Naive B cell (primary cell): ENCODE data around the gene SYNPO2. TPM values are rescaled to one million over a fixed set of nuclear protein-coding genes. Genes with fewer than 3 reads are reported as not detected.
"Not testable (repeated sequence)": the region's sequence is repeated elsewhere in the genome, so short reads cannot be mapped to it uniquely, and the experiment has no call there.

ENCODE experiments used
- ATAC-seq, 2 donors: fragments of 150-1000 bp; cut with Tn5 transposase; 2 replicates each; pipeline ENCODE4 v1.10.0; 2021; ENCODE audit warnings: low read depth in 2 of 2, mild to moderate bottlenecking in 2 of 2, moderate library complexity in 2 of 2
- DNase-seq: peaks from one replicate; pipeline ENCODE4 v3.0.0; 2022
- H3K27ac Mint-ChIP-seq, 6 donors: one replicate each; pipeline ENCODE4 v1.8.0; 2020 to 2022; ENCODE audit warnings: mild to moderate bottlenecking in 6 of 6, mixed read lengths in 6 of 6, moderate library complexity in 5 of 6, inconsistent platforms in 2 of 6
- H3K27me3 Mint-ChIP-seq, 3 donors: one replicate each; pipeline ENCODE4 v1.8.0; 2021 to 2022; ENCODE audit warnings: mixed read lengths in 3 of 3, mild to moderate bottlenecking in 1 of 3
- H3K36me3 Mint-ChIP-seq, 2 donors: one replicate each; pipeline ENCODE4 v1.8.0; 2020 to 2022; ENCODE audit warnings: mixed read lengths in 2 of 2, inconsistent platforms in 1 of 2, mild to moderate bottlenecking in 1 of 2
- H3K4me1 Mint-ChIP-seq, 3 donors: one replicate each; pipeline ENCODE4 v1.8.0; 2020 to 2022; ENCODE audit warnings: mixed read lengths in 3 of 3, inconsistent platforms in 1 of 3, mild to moderate bottlenecking in 1 of 3, moderate library complexity in 1 of 3
- H3K4me3 Mint-ChIP-seq, 8 donors: one replicate each; pipeline ENCODE4 v1.8.0; 2020 to 2022; ENCODE audit warnings: mild to moderate bottlenecking in 8 of 8, mixed read lengths in 8 of 8, moderate library complexity in 8 of 8, inconsistent platforms in 2 of 8
- H3K9me3 Mint-ChIP-seq, 7 donors: one replicate each; pipeline ENCODE4 v1.8.0; 2020 to 2022; ENCODE audit warnings: mixed read lengths in 7 of 7, mild to moderate bottlenecking in 5 of 7, inconsistent platforms in 2 of 7, moderate library complexity in 1 of 7
- polyA plus RNA-seq, 6 donors: library from polyadenylated mRNA; unstranded; fragments of 300-500 nt; fragmentation: Illumina TruSeq; gene quantifications; one replicate each; pipeline ENCODE4 v1.2.3, GENCODE V29; 2021; ENCODE audit warnings: low read depth in 6 of 6

SYNPO2 gene
- polyA plus RNA-seq, 6 donors from 2014 or later: 0.05 to 0.24 (median 0.12) TPM; not detected in 2

DNA sequence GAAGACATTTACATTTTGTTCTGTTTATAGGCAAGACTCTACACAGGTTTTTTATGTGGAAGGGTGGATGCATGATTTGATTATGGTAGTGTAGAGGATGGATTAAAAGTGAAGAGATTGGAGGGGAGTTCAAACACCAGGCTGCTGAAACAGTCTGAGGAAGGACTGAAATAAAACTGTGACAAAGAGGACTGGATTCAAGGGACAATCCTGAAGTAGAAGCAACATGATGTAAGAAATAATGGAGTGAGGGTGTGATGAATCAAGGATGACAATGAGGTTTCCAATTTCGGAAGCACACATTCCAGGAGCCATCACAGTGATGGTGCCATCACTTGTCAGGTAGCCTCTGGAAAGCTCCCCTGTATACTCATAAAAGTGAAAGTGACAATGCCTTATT is 103.5 kb downstream of the SYNPO2 start:
- peak overlapping the region in 1 of 8 donors; percentile 69 for H3K4me3 Mint-ChIP-seq
- no peak for ATAC-seq

DNA sequence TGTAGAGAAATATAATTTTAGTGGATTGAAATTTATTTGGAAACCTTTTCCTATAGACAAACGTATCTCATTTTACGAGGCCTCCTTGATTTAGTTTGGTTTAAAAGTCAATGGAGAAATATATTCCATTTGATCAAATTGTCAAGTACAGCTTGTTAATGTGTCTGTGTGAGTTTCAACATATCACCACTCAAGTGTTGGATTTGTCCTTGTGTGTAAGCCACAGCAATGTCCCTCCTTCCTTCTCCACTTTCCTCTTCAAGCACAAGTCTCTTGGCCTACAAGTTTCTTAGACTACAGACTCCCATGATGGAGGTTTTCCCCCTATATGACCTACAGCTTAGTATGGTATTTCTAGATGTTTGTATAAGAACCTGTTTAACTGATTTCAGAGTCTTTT is 104.7 kb downstream of the SYNPO2 start:
- ATAC-seq (no peak), DNase-seq (no peak)
- Mint-ChIP-seq H3K36me3 (no peaks in the 10 kb centered on the region), H3K4me1 (peaks cover 8 to 10% (median 8%) of the 10 kb centered on the region in 3 donors), H3K9me3 (no peaks in the 10 kb centered on the region), H3K4me3 (no peak overlapping the region), H3K27me3 (peaks cover 0 to 12% (median 10%) of the 10 kb centered on the region in 3 donors), H3K27ac (no peak overlapping the region)

More for the DNA sequence above, 103.5 kb downstream of the SYNPO2 start:
- Mint-ChIP-seq H3K9me3 (no peaks in the 10 kb centered on the region), H3K27me3 (peaks cover 0 to 12% (median 5%) of the 10 kb centered on the region in 3 donors), H3K27ac (no peak overlapping the region), H3K4me1 (peaks cover 8 to 10% (median 8%) of the 10 kb centered on the region in 3 donors), H3K36me3 (no peaks in the 10 kb centered on the region)
- no peak for DNase-seq

DNA sequence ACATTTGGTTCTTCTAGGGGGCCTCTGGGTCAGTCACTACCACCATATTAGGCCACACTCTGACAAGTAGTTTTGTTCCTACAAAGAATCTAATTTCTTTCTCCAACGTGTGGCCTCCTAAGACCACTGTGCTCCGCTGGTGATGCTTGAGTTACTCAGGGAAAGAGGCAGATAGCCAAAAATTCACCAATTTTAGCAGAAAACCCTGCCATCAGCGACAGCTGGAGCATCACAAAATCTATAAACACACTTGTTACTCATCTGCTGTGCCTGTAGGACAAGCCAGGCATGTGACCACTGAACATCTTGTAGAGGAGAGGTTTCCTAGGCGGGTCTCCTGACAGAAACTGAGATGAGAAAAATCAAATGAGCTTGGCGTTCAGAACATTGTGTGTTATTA is 105.4 kb downstream of the SYNPO2 start:
- ATAC-seq: no peak
- Mint-ChIP-seq H3K27ac (no peak overlapping the region), H3K4me1 (peaks cover 8 to 10% (median 8%) of the 10 kb centered on the region in 3 donors), H3K4me3 (no peak overlapping the region), H3K36me3 (no peaks in the 10 kb centered on the region), H3K27me3 (peaks cover 0 to 16% (median 12%) of the 10 kb centered on the region in 3 donors), H3K9me3 (no peaks in the 10 kb centered on the region)
- DNase-seq: no peak

DNA sequence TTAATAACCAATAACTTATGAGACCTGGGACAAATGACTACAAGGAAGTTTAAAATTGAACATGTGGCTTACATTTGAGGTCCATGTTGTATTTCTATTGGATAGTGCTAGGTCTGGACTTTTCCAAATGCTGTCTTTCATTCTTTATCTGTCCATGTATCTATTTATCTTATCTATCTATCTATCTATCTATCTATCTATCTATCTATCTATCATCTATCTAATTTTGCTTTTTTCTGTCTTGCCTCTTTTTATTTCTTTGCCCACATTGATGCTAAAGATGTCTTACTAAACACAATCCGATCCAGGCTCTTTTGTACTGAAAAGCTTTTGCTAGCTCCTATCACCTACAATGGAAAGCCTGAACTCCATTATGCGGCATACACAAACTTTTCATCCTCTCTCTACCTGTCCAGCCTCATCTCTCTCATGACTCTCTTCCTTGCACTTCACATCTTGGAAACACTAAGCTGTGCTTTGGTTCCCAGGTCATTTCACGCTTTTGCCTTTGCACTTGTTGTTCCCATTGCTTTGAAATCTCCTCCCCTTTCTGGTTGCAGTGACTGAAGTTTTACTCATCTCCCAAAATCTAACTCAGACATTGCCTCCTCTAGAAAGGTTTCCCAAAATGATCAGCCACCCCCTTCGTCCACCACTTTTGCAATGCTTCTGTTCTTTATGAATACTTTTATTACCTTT is 107.2 kb downstream of the SYNPO2 start:
- H3K4me3 Mint-ChIP-seq: no peak overlapping the region
- H3K27ac Mint-ChIP-seq: peak overlapping the region in 2 of 6 donors; percentile 26 to 29
- no peaks in the 10 kb centered on the region for H3K9me3 Mint-ChIP-seq
- DNase-seq (no peak), ATAC-seq (no peak)
- no peaks in the 10 kb centered on the region for H3K36me3 Mint-ChIP-seq
- peaks cover 8 to 10% (median 8%) of the 10 kb centered on the region in 3 donors for H3K4me1 Mint-ChIP-seq
- H3K27me3 Mint-ChIP-seq: peaks cover 6 to 16% (median 12%) of the 10 kb centered on the region in 3 donors

DNA sequence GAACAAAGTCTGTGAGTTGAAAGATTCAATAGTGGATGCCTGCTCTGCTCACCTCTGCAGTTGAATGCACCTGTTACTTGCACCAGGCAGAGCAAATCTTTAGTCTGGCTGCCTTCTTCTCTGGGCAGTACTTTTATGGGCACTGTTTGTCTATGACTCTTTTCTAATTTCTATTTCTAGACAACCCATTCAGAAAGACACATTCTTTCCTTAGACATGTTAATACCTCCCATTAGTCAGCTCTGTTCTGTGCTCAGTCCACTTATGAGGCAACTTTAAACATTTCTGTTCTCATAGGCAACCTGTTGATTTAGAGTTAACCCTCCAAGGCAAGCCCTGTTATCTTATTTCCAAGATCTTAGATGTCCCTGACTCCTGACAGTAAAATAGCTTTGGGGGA is 108.9 kb downstream of the SYNPO2 start:
- Mint-ChIP-seq H3K9me3 (no peaks in the 10 kb centered on the region), H3K27ac (no peak overlapping the region)

DNA sequence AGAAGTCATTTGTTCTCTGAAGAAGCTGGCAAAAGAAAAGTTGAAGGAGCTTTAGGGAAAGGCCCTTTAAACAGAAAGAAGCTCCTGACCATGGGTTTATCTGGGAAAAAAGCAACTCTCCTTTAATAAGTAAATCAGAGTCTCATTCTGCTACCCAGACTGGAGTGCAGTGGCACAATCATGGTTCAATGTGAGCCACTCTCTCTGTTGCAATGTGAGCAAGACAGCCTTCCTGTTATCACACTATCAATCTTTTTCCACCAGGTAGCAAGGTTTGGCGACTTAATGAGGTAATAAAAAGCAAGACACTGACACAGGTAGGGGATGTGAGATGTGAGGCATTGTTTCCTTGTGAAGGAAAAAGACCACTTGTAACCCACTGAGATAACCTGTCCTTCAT is 111.3 kb downstream of the SYNPO2 start:
- Mint-ChIP-seq H3K36me3 (no peaks in the 10 kb centered on the region), H3K4me3 (no peak overlapping the region), H3K4me1 (no peaks in the 10 kb centered on the region), H3K9me3 (no peaks in the 10 kb centered on the region), H3K27me3 (peaks cover 13 to 23% (median 16%) of the 10 kb centered on the region in 3 donors), H3K27ac (no peak overlapping the region)
- no peak for DNase-seq
- ATAC-seq: no peak

More for the DNA sequence above, 108.9 kb downstream of the SYNPO2 start:
- DNase-seq: no peak
- Mint-ChIP-seq H3K27me3 (peaks cover 13 to 18% (median 16%) of the 10 kb centered on the region in 3 donors), H3K36me3 (no peaks in the 10 kb centered on the region), H3K4me1 (no peaks in the 10 kb centered on the region), H3K4me3 (no peak overlapping the region)
- no peak for ATAC-seq

DNA sequence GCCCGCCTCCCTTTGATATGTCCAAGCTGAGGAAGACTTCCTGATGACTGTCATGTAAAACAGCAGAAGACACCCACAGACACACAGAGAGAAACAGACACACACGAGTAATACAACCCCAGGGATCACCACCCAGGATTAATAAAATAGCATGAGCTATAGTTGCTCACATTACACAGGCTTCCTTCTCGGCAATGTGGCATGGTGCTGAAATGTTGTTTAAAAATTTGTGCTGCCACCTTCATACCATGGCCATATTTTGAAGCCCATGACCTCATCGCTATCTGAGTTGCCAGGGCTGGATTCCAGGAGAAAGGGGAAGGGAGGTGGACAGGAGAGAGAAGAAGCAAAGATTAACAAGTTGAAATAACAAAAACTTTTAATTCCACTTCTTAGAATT is 111.7 kb downstream of the SYNPO2 start:
- ATAC-seq (no peak), DNase-seq (no peak)
- no peaks in the 10 kb centered on the region for H3K36me3 Mint-ChIP-seq
- peaks cover 13 to 22% (median 16%) of the 10 kb centered on the region in 3 donors for H3K27me3 Mint-ChIP-seq
- H3K27ac Mint-ChIP-seq: no peak overlapping the region
- H3K4me3 Mint-ChIP-seq: no peak overlapping the region
- peaks cover 0 to 2% (median 0%) of the 10 kb centered on the region in 7 donors for H3K9me3 Mint-ChIP-seq
- no peaks in the 10 kb centered on the region for H3K4me1 Mint-ChIP-seq

DNA sequence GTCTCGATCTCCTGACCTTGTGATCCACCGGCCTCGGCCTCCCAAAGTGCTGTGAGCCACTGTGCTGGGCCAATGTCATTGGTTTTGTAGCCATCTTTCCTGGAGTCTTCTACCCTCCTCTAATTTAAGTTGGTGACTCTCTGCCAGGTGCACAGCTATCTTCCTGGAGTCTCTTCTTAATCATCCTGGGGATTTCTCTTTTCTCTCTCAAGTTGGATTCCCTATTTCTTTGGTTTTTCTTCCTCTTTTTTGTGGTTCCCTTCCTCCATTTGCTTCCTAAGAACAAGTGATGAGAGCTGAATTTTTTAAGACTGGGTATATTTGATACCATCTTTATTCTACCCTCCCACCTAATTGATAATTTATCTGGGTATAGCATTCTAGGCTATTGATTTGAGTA is 113.8 kb downstream of the SYNPO2 start:
- Mint-ChIP-seq H3K4me1 (no peaks in the 10 kb centered on the region), H3K9me3 (peaks cover 0 to 2% (median 0%) of the 10 kb centered on the region in 7 donors), H3K27me3 (peaks cover 11 to 17% (median 11%) of the 10 kb centered on the region in 3 donors), H3K4me3 (peak overlapping the region in 1 of 8 donors; percentile 18), H3K27ac (no peak overlapping the region), H3K36me3 (no peaks in the 10 kb centered on the region)
- no peak for DNase-seq
- ATAC-seq: no peak

DNA sequence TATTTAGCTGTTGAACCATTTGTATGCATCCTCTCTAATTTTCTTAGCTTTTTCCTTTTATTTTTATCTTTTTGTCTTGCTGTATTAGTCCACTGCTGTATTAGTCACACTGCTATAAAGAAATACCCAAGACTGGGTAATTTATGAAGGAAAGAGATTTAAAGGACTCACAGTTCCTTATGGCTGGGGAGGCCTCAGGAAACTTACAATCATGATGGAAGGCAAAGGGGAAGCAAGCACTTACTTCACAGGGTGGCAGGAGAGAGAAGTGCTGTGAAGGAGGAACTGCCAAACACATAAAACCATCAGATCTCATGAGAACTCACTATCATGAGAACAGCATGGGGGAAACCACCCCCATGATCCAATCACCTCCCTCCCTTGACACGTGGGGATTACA is 114.3 kb downstream of the SYNPO2 start:
- peaks cover 6 to 17% (median 11%) of the 10 kb centered on the region in 3 donors for H3K27me3 Mint-ChIP-seq

DNA sequence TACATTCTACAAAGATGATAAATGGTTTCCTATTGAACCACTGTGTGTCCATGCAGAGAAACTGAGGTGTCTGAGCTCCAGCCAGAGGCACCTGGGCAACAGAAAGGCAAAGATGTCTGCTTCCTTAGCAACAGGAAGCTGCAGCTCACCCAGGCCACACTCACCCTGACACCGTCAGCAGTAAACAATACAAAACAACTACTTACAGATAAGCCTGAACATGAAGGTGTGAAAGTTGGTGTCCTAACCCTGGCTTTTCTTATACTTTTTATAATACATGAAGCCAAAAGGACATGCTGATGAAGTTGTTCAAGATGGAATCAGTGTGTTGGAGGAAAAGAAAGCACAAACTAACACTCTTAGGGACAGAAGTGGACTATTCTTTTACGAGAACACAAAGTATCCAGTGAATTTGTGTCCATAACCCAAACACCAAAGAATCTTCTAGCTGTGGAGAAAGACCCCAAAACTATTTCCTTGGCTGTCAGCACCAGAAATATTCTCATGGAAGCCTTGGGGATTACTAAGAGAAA is 117.3 kb downstream of the SYNPO2 start:
- no peaks in the 10 kb centered on the region for H3K36me3 Mint-ChIP-seq
- H3K9me3 Mint-ChIP-seq: peaks cover 0 to 2% (median 0%) of the 10 kb centered on the region in 7 donors
- DNase-seq (no peak), ATAC-seq (no peak)
- no peak overlapping the region for H3K4me3 Mint-ChIP-seq
- peaks cover 0 to 14% (median 11%) of the 10 kb centered on the region in 3 donors for H3K27me3 Mint-ChIP-seq
- H3K27ac Mint-ChIP-seq: no peak overlapping the region
- H3K4me1 Mint-ChIP-seq: no peaks in the 10 kb centered on the region

More for the DNA sequence above, 114.3 kb downstream of the SYNPO2 start:
- not testable (repeated sequence) for H3K4me3 Mint-ChIP-seq, DNase-seq, ATAC-seq, H3K4me1 Mint-ChIP-seq, H3K36me3 Mint-ChIP-seq, H3K9me3 Mint-ChIP-seq
- H3K27ac Mint-ChIP-seq: peak overlapping the region in 1 of 6 donors; percentile 41

DNA sequence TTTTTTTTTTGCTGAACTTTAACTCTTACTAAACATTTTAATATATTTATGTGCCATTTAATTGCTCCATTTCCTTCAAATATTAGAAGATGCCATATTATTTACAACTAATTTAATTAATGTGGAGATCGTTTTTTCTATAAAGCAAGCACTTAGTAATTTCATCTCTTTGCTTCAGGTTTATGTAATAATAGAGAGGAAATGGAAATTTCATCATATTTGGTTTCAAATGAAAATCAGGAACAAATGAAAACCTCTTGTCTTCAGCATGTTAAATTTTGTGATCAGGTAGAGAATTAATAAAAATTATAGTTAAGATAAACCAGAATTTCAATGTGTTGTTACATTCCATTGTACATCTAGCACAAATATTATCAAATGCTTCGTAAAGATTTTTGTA is 120.1 kb downstream of the SYNPO2 start:
- H3K9me3 Mint-ChIP-seq: peaks cover 0 to 2% (median 0%) of the 10 kb centered on the region in 7 donors
- peaks cover 0 to 13% (median 4%) of the 10 kb centered on the region in 3 donors for H3K27me3 Mint-ChIP-seq
- no peaks in the 10 kb centered on the region for H3K4me1 Mint-ChIP-seq
- H3K27ac Mint-ChIP-seq: no peak overlapping the region
- DNase-seq (no peak), ATAC-seq (no peak)
- no peaks in the 10 kb centered on the region for H3K36me3 Mint-ChIP-seq
- no peak overlapping the region for H3K4me3 Mint-ChIP-seq

DNA sequence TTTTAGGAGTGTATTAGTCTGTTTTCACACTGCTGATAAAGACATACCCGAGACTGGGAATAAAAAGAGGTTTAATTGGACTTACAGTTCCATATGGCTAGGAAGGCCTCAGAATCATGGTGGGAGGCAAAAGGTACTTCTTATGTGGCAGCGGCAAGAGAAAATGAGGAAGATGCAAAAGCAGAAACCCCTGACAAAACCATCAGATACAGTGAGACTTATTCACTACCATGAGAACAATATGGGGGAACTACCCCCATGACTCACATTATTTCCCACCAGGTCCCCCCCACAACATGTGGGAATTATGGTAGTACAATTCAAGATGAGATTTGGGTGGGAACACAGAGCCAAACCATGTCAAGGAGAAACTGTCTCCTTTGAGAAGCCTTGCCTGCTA is 121.6 kb downstream of the SYNPO2 start:
- H3K27me3 Mint-ChIP-seq: peaks cover 0 to 17% (median 4%) of the 10 kb centered on the region in 3 donors
- not testable (repeated sequence) for H3K27ac Mint-ChIP-seq, H3K4me3 Mint-ChIP-seq, H3K9me3 Mint-ChIP-seq, DNase-seq, ATAC-seq, H3K4me1 Mint-ChIP-seq, H3K36me3 Mint-ChIP-seq

DNA sequence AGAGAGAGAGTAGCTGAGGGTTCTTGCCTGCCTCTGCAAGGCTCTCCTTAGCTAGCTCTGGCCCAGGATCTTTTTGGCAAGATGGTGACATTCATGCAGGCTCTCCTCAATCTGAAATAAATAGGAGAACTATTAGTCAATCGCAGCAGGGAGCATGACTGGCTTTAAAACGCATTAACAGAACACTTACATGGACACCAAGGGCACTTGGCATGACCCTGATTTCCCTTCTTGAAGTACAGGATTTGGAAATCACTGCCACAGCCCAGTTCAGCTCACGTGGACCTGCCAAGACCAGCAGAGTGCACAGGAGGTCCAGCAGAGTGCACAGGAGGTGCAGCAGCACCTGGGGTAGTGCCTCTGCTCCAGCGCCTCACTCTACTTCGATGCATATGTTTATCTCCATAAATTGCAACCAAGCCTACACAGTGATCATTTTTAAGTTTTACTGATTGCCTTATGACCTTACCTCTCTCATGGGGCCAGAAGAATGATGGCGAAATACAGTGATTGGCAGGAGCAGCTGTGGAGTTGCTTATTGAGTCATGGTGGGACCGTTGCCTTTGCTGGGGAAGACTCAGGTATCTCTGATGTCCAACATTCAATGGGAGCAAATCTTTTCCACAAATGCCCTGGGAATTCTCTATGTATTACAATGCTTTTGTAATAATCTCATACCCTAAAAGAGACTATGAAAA is 122.4 kb downstream of the SYNPO2 start:
- Mint-ChIP-seq H3K4me3 (no peak overlapping the region), H3K36me3 (no peaks in the 10 kb centered on the region), H3K27me3 (peaks cover 0 to 15% (median 4%) of the 10 kb centered on the region in 3 donors), H3K9me3 (peaks cover 0 to 2% (median 0%) of the 10 kb centered on the region in 7 donors), H3K4me1 (no peaks in the 10 kb centered on the region), H3K27ac (no peak overlapping the region)
- DNase-seq (no peak), ATAC-seq (no peak)
